ENCODE data around the gene INTS6L.
"Not testable (repeated sequence)": the region's sequence is repeated elsewhere in the genome, so short reads cannot be mapped to it uniquely, and the experiment has no call there.

Gene INTS6L

GRCh38 chrX:135624408-135625204 lies 104.1 kb downstream of the INTS6L start:
- DNase-seq = not testable (repeated sequence)

- no peak for DNase-seq
Measured at GRCh38 chrX:135625995-135626394, 105.5 kb downstream of the INTS6L start.

- DNase-seq = no peak
Measured at GRCh38 chrX:135629342-135629741, 108.9 kb downstream of the INTS6L start.
